NCI-H345 treated with DMSO at 0.1 percent for 48 hours (cell line): ENCODE measurements around the gene FAM114A2.
"Not testable (repeated sequence)": the region's sequence is repeated elsewhere in the genome, so short reads cannot be mapped to it uniquely, and the experiment has no call there.

ENCODE experiments used
- DNase-seq: peaks from one replicate; lab custom pipeline; 2025; ENCODE audit not compliant: unreplicated experiment; lab: John Stamatoyannopoulos, UW

The FAM114A2 gene

GRCh38 chr5:154038707-154039457 lies at the start of gene FAM114A2, which contains the start of gene MFAP3:
FAM114A2 (minus strand) TSS chr5:154038910; CDS start chr5:154034953, 3,957 bp downstream.
MFAP3 (plus strand) TSS chr5:154038967; CDS start chr5:154049723, 10,756 bp downstream.
- peak; percentile 76 for DNase-seq

- DNase-seq: peak; percentile 33
These were observed 48.5 kb upstream of the FAM114A2 start for GRCh38 chr5:154087260-154087659.

GRCh38 chr5:154086641-154087040 lies 47.9 kb upstream of the FAM114A2 start:
- DNase-seq: no peak

- DNase-seq: no peak
These were observed 47.4 kb upstream of the FAM114A2 start for GRCh38 chr5:154086146-154086545.

GRCh38 chr5:154084062-154084639 lies 45.4 kb upstream of the FAM114A2 start:
- no peak for DNase-seq

- DNase-seq: no peak
These were observed 42.5 kb upstream of the FAM114A2 start for GRCh38 chr5:154081246-154081645.

GRCh38 chr5:154078272-154078671 lies 39.6 kb upstream of the FAM114A2 start:
- DNase-seq: peak; percentile 98

- no peak for DNase-seq
These were observed 39.0 kb upstream of the FAM114A2 start for GRCh38 chr5:154077696-154078095.

GRCh38 chr5:154076240-154076922 lies 37.7 kb upstream of the FAM114A2 start:
- DNase-seq: no peak

GRCh38 chr5:154072414-154073171 lies 33.9 kb upstream of the FAM114A2 start:
- peak; percentile 56 for DNase-seq

GRCh38 chr5:154071799-154072413 lies 33.2 kb upstream of the FAM114A2 start:
- no peak for DNase-seq

- DNase-seq: not testable (repeated sequence)
These were observed 31.1 kb upstream of the FAM114A2 start for GRCh38 chr5:154069854-154070253.

GRCh38 chr5:154065971-154066370 lies 27.3 kb upstream of the FAM114A2 start:
- DNase-seq: no peak

GRCh38 chr5:154063372-154063771 lies 24.7 kb upstream of the FAM114A2 start:
- DNase-seq: no peak

GRCh38 chr5:154060606-154061005 lies 21.9 kb upstream of the FAM114A2 start:
- no peak for DNase-seq

- no peak for DNase-seq
These were observed 20.9 kb upstream of the FAM114A2 start for GRCh38 chr5:154059583-154059982.

- DNase-seq: no peak
These were observed 20.3 kb upstream of the FAM114A2 start for GRCh38 chr5:154059039-154059430.

GRCh38 chr5:154058055-154059038 lies 19.6 kb upstream of the FAM114A2 start:
- no peak for DNase-seq

GRCh38 chr5:154055201-154055600 lies 16.5 kb upstream of the FAM114A2 start:
- DNase-seq: no peak

- DNase-seq: no peak
These were observed 14.8 kb upstream of the FAM114A2 start for GRCh38 chr5:154053468-154053867.
